HEK293 (cell line): Measurements from ENCODE around the gene FDXACB1.

Experiments
- CTCF ChIA-PET: fragments of 350-600 bp; formaldehyde crosslinking; extraction: SDS; loops from one replicate; lab custom pipeline; 2021; ENCODE audit warnings: antibody characterized with exemption; lab: Yijun Ruan, JAX
- POLR2A ChIA-PET: fragments of 300-600 bp; formaldehyde crosslinking; extraction: SDS; loops from one replicate; lab custom pipeline; 2020; ENCODE audit warnings: antibody characterized with exemption, inconsistent platforms; lab: Yijun Ruan, JAX
- H3K27ac ChIP-seq: fragments of 200-500 bp; sonication (Bioruptor generic); 2 replicates; pipeline ENCODE4 v1.5.1; 2014; ENCODE audit warnings: low read depth, low read length, control low read depth, inconsistent platforms; ENCODE audit errors: extremely low read depth
- H3K36me3 ChIP-seq, 2 experiments: fragments of 200-500 bp in 1 of 2; sonication (Bioruptor generic) in 1 of 2; 1 replicate in 1 of 2; 2 replicates in 1 of 2; pipeline ENCODE4 v1.5.1; 2014 to 2017; ENCODE audit warnings: inconsistent platforms in 2 of 2, low read length in 2 of 2; ENCODE audit not compliant: control insufficient read depth in 2 of 2, insufficient read depth in 1 of 2
- H3K4me1 ChIP-seq: fragments of 200-500 bp; sonication (Bioruptor generic); 2 replicates; pipeline ENCODE4 v1.5.1; 2014; ENCODE audit warnings: mild to moderate bottlenecking, low read length, inconsistent platforms; ENCODE audit not compliant: control insufficient read depth, insufficient read depth
- H3K4me3 ChIP-seq: 2 replicates; pipeline ENCODE4 v1.5.1; 2011; ENCODE audit warnings: low read depth, mild to moderate bottlenecking, control low read depth, low read length, moderate library complexity
- H3K9me3 ChIP-seq: fragments of 200-500 bp; sonication (Bioruptor generic); 2 replicates; pipeline ENCODE4 v1.5.1; 2014; ENCODE audit warnings: low read depth, low read length, inconsistent platforms; ENCODE audit not compliant: control insufficient read depth, insufficient read depth
- CTCF ChIP-seq: fragments of 450-650 bp; formaldehyde crosslinking; IDR thresholded peaks from 2 replicates; pipeline ENCODE4 v1.5.1; 2016; ENCODE audit warnings: missing biosample characterization, missing genetic modification characterization
- FEZF1 ChIP-seq: fragments of 450-650 bp; formaldehyde crosslinking; IDR thresholded peaks from 2 replicates; pipeline ENCODE4 v1.5.1; 2016; ENCODE audit warnings: missing biosample characterization, missing genetic modification characterization
- GLIS1 ChIP-seq: fragments of 450-650 bp; formaldehyde crosslinking; IDR thresholded peaks from 2 replicates; pipeline ENCODE4 v1.5.1; 2016; ENCODE audit warnings: missing biosample characterization, missing genetic modification characterization
- INSM2 ChIP-seq: fragments of 450-650 bp; formaldehyde crosslinking; IDR thresholded peaks from 2 replicates; pipeline ENCODE4 v1.5.1; 2016; ENCODE audit warnings: missing biosample characterization, missing genetic modification characterization
- MEIS1 ChIP-seq: sonication (generic); formaldehyde crosslinking; IDR thresholded peaks from 2 replicates; pipeline ENCODE4 v1.8.1; 2022; ENCODE audit warnings: missing genetic modification reagents, mild to moderate bottlenecking, borderline replicate concordance
- OVOL3 ChIP-seq: fragments of 450-650 bp; formaldehyde crosslinking; IDR thresholded peaks from 2 replicates; pipeline ENCODE4 v1.5.1; 2016; ENCODE audit warnings: missing biosample characterization, missing genetic modification characterization
- SP3 ChIP-seq: fragments of 450-650 bp; formaldehyde crosslinking; IDR thresholded peaks from 2 replicates; pipeline ENCODE4 v1.5.1; 2016; ENCODE audit warnings: missing biosample characterization, missing genetic modification characterization
- SP7 ChIP-seq: fragments of 450-650 bp; formaldehyde crosslinking; IDR thresholded peaks from 2 replicates; pipeline ENCODE4 v1.5.1; 2016; ENCODE audit warnings: missing biosample characterization, missing genetic modification characterization
- TRIM28 ChIP-seq: IDR thresholded peaks from 2 replicates; pipeline ENCODE4 v1.6.1; 2011; ENCODE audit warnings: low read length, control low read depth, borderline replicate concordance
- ZBTB8A ChIP-seq: fragments of 450-650 bp; formaldehyde crosslinking; IDR thresholded peaks from 2 replicates; pipeline ENCODE4 v1.5.1; 2016; ENCODE audit warnings: missing biosample characterization, missing genetic modification characterization
- ZIC2 ChIP-seq: fragments of 450-650 bp; formaldehyde crosslinking; IDR thresholded peaks from 2 replicates; pipeline ENCODE4 v1.5.1; 2016; ENCODE audit warnings: missing biosample characterization, missing genetic modification characterization
- ZNF19 ChIP-seq: fragments of 450-650 bp; formaldehyde crosslinking; IDR thresholded peaks from 2 replicates; pipeline ENCODE4; 2016; ENCODE audit warnings: missing biosample characterization, missing genetic modification characterization, low read depth
- ZNF24 ChIP-seq: fragments of 450-650 bp; formaldehyde crosslinking; IDR thresholded peaks from 2 replicates; pipeline ENCODE4 v1.5.1; 2016; ENCODE audit warnings: missing biosample characterization, missing genetic modification characterization
- ZNF280C ChIP-seq: fragments of 450-650 bp; formaldehyde crosslinking; IDR thresholded peaks from 2 replicates; pipeline ENCODE4 v1.5.1; 2016; ENCODE audit warnings: missing biosample characterization, missing genetic modification characterization
- ZNF394 ChIP-seq: fragments of 450-650 bp; formaldehyde crosslinking; IDR thresholded peaks from 2 replicates; pipeline ENCODE4 v1.5.1; 2016; ENCODE audit warnings: missing biosample characterization, missing genetic modification characterization, mild to moderate bottlenecking, moderate library complexity, borderline replicate concordance
- ZNF488 ChIP-seq: fragments of 450-650 bp; formaldehyde crosslinking; IDR thresholded peaks from 2 replicates; pipeline ENCODE4 v1.5.1; 2016; ENCODE audit warnings: missing biosample characterization, missing genetic modification characterization
- ZNF548 ChIP-seq: fragments of 450-650 bp; formaldehyde crosslinking; IDR thresholded peaks from 2 replicates; pipeline ENCODE4 v1.5.1; 2016; ENCODE audit warnings: missing biosample characterization, missing genetic modification characterization
- ZNF561 ChIP-seq: fragments of 450-650 bp; IDR thresholded peaks from 2 replicates; pipeline ENCODE4 v1.5.1; 2018; ENCODE audit warnings: missing biosample characterization, missing genetic modification characterization, borderline replicate concordance
- ZNF621 ChIP-seq: fragments of 450-650 bp; formaldehyde crosslinking; IDR thresholded peaks from 2 replicates; pipeline ENCODE4 v1.5.1; 2017; ENCODE audit warnings: missing biosample characterization, missing genetic modification characterization
- ZNF623 ChIP-seq: fragments of 450-650 bp; formaldehyde crosslinking; IDR thresholded peaks from 2 replicates; pipeline ENCODE4 v1.5.1; 2016; ENCODE audit warnings: missing biosample characterization, missing genetic modification characterization
- ZNF639 ChIP-seq: fragments of 450-650 bp; formaldehyde crosslinking; IDR thresholded peaks from 2 replicates; pipeline ENCODE4 v1.5.1; 2016; ENCODE audit warnings: missing biosample characterization, missing genetic modification characterization
- ZNF654 ChIP-seq: fragments of 450-650 bp; formaldehyde crosslinking; IDR thresholded peaks from 2 replicates; pipeline ENCODE4 v1.5.1; 2016; ENCODE audit warnings: low read depth, missing biosample characterization, missing genetic modification characterization
- ZNF660 ChIP-seq: fragments of 450-650 bp; IDR thresholded peaks from 2 replicates; pipeline ENCODE4 v1.5.1; 2018; ENCODE audit warnings: missing biosample characterization, mild to moderate bottlenecking, missing genetic modification characterization
- ZNF768 ChIP-seq: fragments of 450-650 bp; formaldehyde crosslinking; IDR thresholded peaks from 2 replicates; pipeline ENCODE4 v1.5.1; 2018; ENCODE audit warnings: missing biosample characterization, mild to moderate bottlenecking, missing genetic modification characterization
- ZNF776 ChIP-seq: fragments of 450-650 bp; formaldehyde crosslinking; IDR thresholded peaks from 2 replicates; pipeline ENCODE4 v1.5.0; 2017; ENCODE audit warnings: missing biosample characterization, missing genetic modification characterization, borderline replicate concordance
- ZNF837 ChIP-seq: fragments of 450-650 bp; formaldehyde crosslinking; IDR thresholded peaks from 2 replicates; pipeline ENCODE4 v1.5.1; 2016; ENCODE audit warnings: missing biosample characterization, missing genetic modification characterization
- ZNF843 ChIP-seq: fragments of 450-650 bp; formaldehyde crosslinking; IDR thresholded peaks from 2 replicates; pipeline ENCODE4 v1.5.1; 2016; ENCODE audit warnings: missing biosample characterization, missing genetic modification characterization
- ZSCAN23 ChIP-seq: fragments of 450-650 bp; formaldehyde crosslinking; IDR thresholded peaks from 2 replicates; pipeline ENCODE4 v1.5.1; 2016; ENCODE audit warnings: missing biosample characterization, missing genetic modification characterization
- ZSCAN30 ChIP-seq: fragments of 450-650 bp; IDR thresholded peaks from 2 replicates; pipeline ENCODE4 v1.5.1; 2018; ENCODE audit warnings: missing biosample characterization, mild to moderate bottlenecking, missing genetic modification characterization, moderate library complexity
- ZSCAN5A ChIP-seq: fragments of 450-650 bp; formaldehyde crosslinking; IDR thresholded peaks from 2 replicates; pipeline ENCODE4 v1.5.1; 2016; ENCODE audit warnings: missing biosample characterization, missing genetic modification characterization

Gene FDXACB1

GRCh38 chr11:111841370-111842053 lies 37.5 kb downstream of the FDXACB1 start:
- H3K9me3 ChIP-seq, result no peaks in the 10 kb centered on the region
- no peak overlapping the region for H3K4me3 ChIP-seq
- CTCF ChIA-PET, result interaction anchor here (0.5 to 2.9 kb wide), 26 partner anchors 9 to 819 kb away, joined by 3 to 17 read pairs (median 4); partner anchors contain the start of genes ALG9 and BTG4
- H3K27ac ChIP-seq, result no peak overlapping the region
- POLR2A ChIA-PET, result no interaction called here
- peaks cover 0 to 49% of the 10 kb centered on the region in 2 experiments; a peak in 2 of 3 replicates for H3K36me3 ChIP-seq
- no peaks in the 10 kb centered on the region for H3K4me1 ChIP-seq
- no peak for TF ChIP-seq ZNF280C
- TF ChIP-seq TRIM28, result peak; percentile 56; the same call in 1 of the 2 replicates
- TF ChIP-seq ZIC2 (tag by site-specific recombination), result peak; percentile 86
- no peak for TF ChIP-seq ZNF768 (tag by site-specific recombination)
- TF ChIP-seq ZSCAN30 (tag by site-specific recombination), result peak; percentile 68; the same call in 1 of the 2 replicates
- no peak for TF ChIP-seq ZNF776 (tag by site-specific recombination)
- TF ChIP-seq ZNF639 (tag by site-specific recombination), result 0 out of 2 replicates have a peak, but pooled peaks have one; percentile 17
- no peak for TF ChIP-seq SP3 (tag by site-specific recombination)
- TF ChIP-seq ZBTB8A (tag by site-specific recombination), result 0 out of 2 replicates have a peak, but pooled peaks have one; percentile 11
- TF ChIP-seq MEIS1 (CRISPR knock-in tag), result no peak
- peak; percentile 60 for TF ChIP-seq FEZF1 (tag by site-specific recombination)
- no peak for TF ChIP-seq ZSCAN5A
- TF ChIP-seq ZNF24, result 0 out of 2 replicates have a peak, but pooled peaks have one; percentile 27
- TF ChIP-seq ZNF19 (tag by site-specific recombination), result no peak
- TF ChIP-seq SP7, result 0 out of 2 replicates have a peak, but pooled peaks have one; percentile 24
- no peak for TF ChIP-seq OVOL3 (tag by site-specific recombination)
- TF ChIP-seq ZNF623 (tag by site-specific recombination), result no peak
- no peak for TF ChIP-seq ZNF621 (tag by site-specific recombination)
- 0 out of 2 replicates have a peak, but pooled peaks have one; percentile 24 for TF ChIP-seq ZNF561 (tag by site-specific recombination)
- no peak for TF ChIP-seq ZNF548
- TF ChIP-seq ZNF837, result no peak
- peak; percentile 87 for TF ChIP-seq INSM2 (tag by site-specific recombination)
- TF ChIP-seq ZSCAN23, result no peak
- peak; percentile 53 for TF ChIP-seq CTCF (tag by site-specific recombination)
- no peak for TF ChIP-seq ZNF843 (tag by site-specific recombination)
- TF ChIP-seq ZNF654 (tag by site-specific recombination), result peak; percentile 85
- no peak for TF ChIP-seq ZNF488 (tag by site-specific recombination)
- TF ChIP-seq GLIS1, result peak; percentile 77
- peak; percentile 79 for TF ChIP-seq ZNF660 (tag by site-specific recombination)
- no peak for TF ChIP-seq ZNF394 (tag by site-specific recombination)
